ENCODE measurements around the gene MOB3B. TPM values are rescaled to one million over a fixed set of nuclear protein-coding genes. Genes with fewer than 3 reads are reported as not detected.

MOB3B gene
- polyA plus RNA-seq: 7.1 TPM

GRCh38 chr9:27529316-27530278 lies at the start of gene MOB3B:
MOB3B (minus strand) TSS chr9:27529814; CDS start chr9:27455550, 74,264 bp downstream.
- no peaks in the 10 kb centered on the region for H3K9me3 Mint-ChIP-seq
- H3K27me3 Mint-ChIP-seq: no peaks in the 10 kb centered on the region
- peak within 1 kb of the TSS; percentile 87 to 98 (median 97) for H3K4me3 Mint-ChIP-seq
- peak within 1 kb of the TSS; percentile 46 to 93 (median 91) for H3K27ac Mint-ChIP-seq
- peaks cover 33 to 40% (median 34%) of the 10 kb centered on the region in 3 donors for H3K4me1 Mint-ChIP-seq
- H3K36me3 Mint-ChIP-seq: no peaks in the 10 kb centered on the region

GRCh38 chr9:27573634-27574590 lies 44.3 kb upstream of the MOB3B start:
- peak overlapping the region; percentile 97 to 100 (median 99) for H3K27ac Mint-ChIP-seq
- no peaks in the 10 kb centered on the region for H3K27me3 Mint-ChIP-seq
- peaks cover 7 to 20% (median 13%) of the 10 kb centered on the region in 3 donors for H3K4me1 Mint-ChIP-seq
- no peaks in the 10 kb centered on the region for H3K36me3 Mint-ChIP-seq
- H3K4me3 Mint-ChIP-seq: peak overlapping the region; percentile 92 to 100 (median 98)
- peaks cover 2 to 9% (median 7%) of the 10 kb centered on the region in 3 donors for H3K9me3 Mint-ChIP-seq

- Mint-ChIP-seq H3K27me3 (no peaks in the 10 kb centered on the region), H3K4me3 (peak within 1 kb of the TSS; percentile 92 to 100 (median 98)), H3K4me1 (peaks cover 7 to 20% (median 13%) of the 10 kb centered on the region in 3 donors), H3K27ac (peak within 1 kb of the TSS; percentile 97 to 100 (median 99)), H3K36me3 (no peaks in the 10 kb centered on the region), H3K9me3 (peaks cover 1 to 2% (median 2%) of the 10 kb centered on the region in 3 donors)
Observed at GRCh38 chr9:27572918-27573633, 43.5 kb upstream of the MOB3B start, which contains the start of gene C9orf72. C9orf72 (minus strand) TSS chr9:27573481; CDS start chr9:27567120, 6,361 bp downstream.

GRCh38 chr9:27572566-27572917 lies 42.9 kb upstream of the MOB3B start:
- H3K9me3 Mint-ChIP-seq: no peaks in the 10 kb centered on the region
- H3K27ac Mint-ChIP-seq: peak overlapping the region; percentile 97 to 99 (median 98)
- H3K27me3 Mint-ChIP-seq: no peaks in the 10 kb centered on the region
- H3K36me3 Mint-ChIP-seq: no peaks in the 10 kb centered on the region
- H3K4me3 Mint-ChIP-seq: peak overlapping the region; percentile 92 to 98 (median 98)
- H3K4me1 Mint-ChIP-seq: peaks cover 7 to 21% (median 13%) of the 10 kb centered on the region in 3 donors

- H3K27me3 Mint-ChIP-seq: no peaks in the 10 kb centered on the region
Observed at GRCh38 chr9:27572061-27572460, 42.4 kb upstream of the MOB3B start.

GRCh38 chr9:27571011-27571410 lies 41.4 kb upstream of the MOB3B start:
- H3K27me3 Mint-ChIP-seq: no peaks in the 10 kb centered on the region
- no peaks in the 10 kb centered on the region for H3K36me3 Mint-ChIP-seq
- H3K4me3 Mint-ChIP-seq: peak overlapping the region in 1 of 4 donors; percentile 11
- no peaks in the 10 kb centered on the region for H3K9me3 Mint-ChIP-seq
- H3K4me1 Mint-ChIP-seq: peaks cover 8 to 24% (median 17%) of the 10 kb centered on the region in 3 donors
- peak overlapping the region in 2 of 3 donors; percentile 97 to 98 for H3K27ac Mint-ChIP-seq

More at GRCh38 chr9:27572061-27572460, 42.4 kb upstream of the MOB3B start:
- H3K36me3 Mint-ChIP-seq: no peaks in the 10 kb centered on the region
- H3K27ac Mint-ChIP-seq: peak overlapping the region; percentile 97 to 99 (median 98)
- no peaks in the 10 kb centered on the region for H3K9me3 Mint-ChIP-seq
- H3K4me1 Mint-ChIP-seq: peaks cover 7 to 22% (median 13%) of the 10 kb centered on the region in 3 donors
- H3K4me3 Mint-ChIP-seq: peak overlapping the region; percentile 92 to 98 (median 98)

- Mint-ChIP-seq H3K27ac (no peak overlapping the region), H3K4me3 (no peak overlapping the region), H3K4me1 (peaks cover 15 to 33% (median 30%) of the 10 kb centered on the region in 3 donors), H3K9me3 (no peaks in the 10 kb centered on the region), H3K36me3 (no peaks in the 10 kb centered on the region), H3K27me3 (no peaks in the 10 kb centered on the region)
Observed at GRCh38 chr9:27569406-27569805, 39.8 kb upstream of the MOB3B start.

- Mint-ChIP-seq H3K4me1 (peaks cover 16 to 34% (median 31%) of the 10 kb centered on the region in 3 donors), H3K27ac (no peak overlapping the region), H3K27me3 (no peaks in the 10 kb centered on the region), H3K9me3 (no peaks in the 10 kb centered on the region), H3K4me3 (no peak overlapping the region), H3K36me3 (no peaks in the 10 kb centered on the region)
Observed at GRCh38 chr9:27566118-27566517, 36.5 kb upstream of the MOB3B start.

- Mint-ChIP-seq H3K4me3 (peak overlapping the region in 1 of 4 donors; percentile 12), H3K27ac (no peak overlapping the region), H3K4me1 (peaks cover 16 to 31% (median 30%) of the 10 kb centered on the region in 3 donors), H3K27me3 (no peaks in the 10 kb centered on the region), H3K9me3 (no peaks in the 10 kb centered on the region), H3K36me3 (no peaks in the 10 kb centered on the region)
Observed at GRCh38 chr9:27565696-27566095, 36.1 kb upstream of the MOB3B start.

GRCh38 chr9:27564670-27565069 lies 35.1 kb upstream of the MOB3B start:
- no peaks in the 10 kb centered on the region for H3K9me3 Mint-ChIP-seq
- no peaks in the 10 kb centered on the region for H3K27me3 Mint-ChIP-seq
- H3K4me1 Mint-ChIP-seq: peaks cover 16 to 31% (median 29%) of the 10 kb centered on the region in 3 donors
- H3K27ac Mint-ChIP-seq: peak overlapping the region; percentile 36 to 89 (median 38)
- H3K4me3 Mint-ChIP-seq: peak overlapping the region in 3 of 4 donors; percentile 23 to 73 (median 63)
- H3K36me3 Mint-ChIP-seq: no peaks in the 10 kb centered on the region

- Mint-ChIP-seq H3K4me1 (peaks cover 16 to 31% (median 29%) of the 10 kb centered on the region in 3 donors), H3K27me3 (no peaks in the 10 kb centered on the region), H3K9me3 (no peaks in the 10 kb centered on the region), H3K27ac (peak overlapping the region; percentile 36 to 89 (median 38)), H3K4me3 (peak overlapping the region in 3 of 4 donors; percentile 30 to 73 (median 67)), H3K36me3 (no peaks in the 10 kb centered on the region)
Observed at GRCh38 chr9:27563738-27564430, 34.3 kb upstream of the MOB3B start.

- Mint-ChIP-seq H3K36me3 (peaks cover 2% of the 10 kb centered on the region), H3K9me3 (no peaks in the 10 kb centered on the region), H3K27me3 (no peaks in the 10 kb centered on the region), H3K4me1 (peaks cover 15 to 28% (median 27%) of the 10 kb centered on the region in 3 donors), H3K27ac (no peak overlapping the region), H3K4me3 (peak overlapping the region in 1 of 4 donors; percentile 0)
Observed at GRCh38 chr9:27561685-27562084, 32.1 kb upstream of the MOB3B start.

- peaks cover 12 to 24% (median 22%) of the 10 kb centered on the region in 3 donors for H3K4me1 Mint-ChIP-seq
- no peak overlapping the region for H3K27ac Mint-ChIP-seq
- H3K4me3 Mint-ChIP-seq: no peak overlapping the region
- peaks cover 2% of the 10 kb centered on the region for H3K36me3 Mint-ChIP-seq
- H3K9me3 Mint-ChIP-seq: no peaks in the 10 kb centered on the region
- H3K27me3 Mint-ChIP-seq: no peaks in the 10 kb centered on the region
Observed at GRCh38 chr9:27560457-27560856, 30.8 kb upstream of the MOB3B start.

Measured in IgD-negative memory B cell (primary cell).